GM12873 (cell line): ENCODE measurements around the gene VCL.

ENCODE experiments used
- CTCF ChIP-seq: IDR thresholded peaks from 2 replicates; pipeline ENCODE4 v1.5.1; 2012; ENCODE audit warnings: low read depth, mild to moderate bottlenecking, moderate library complexity, low read length, control low read depth; ENCODE audit not compliant: insufficient read depth; ENCODE audit errors: missing control alignments

Gene VCL

GRCh38 chr10:73991203-73991883 is 6.6 kb upstream of the VCL start:
- no peak for TF ChIP-seq CTCF

- no peak for TF ChIP-seq CTCF
These were observed 6.1 kb upstream of the VCL start for GRCh38 chr10:73991884-73992245.

GRCh38 chr10:73992899-73993788 is 4.8 kb upstream of the VCL start:
- no peak for TF ChIP-seq CTCF

- no peak for TF ChIP-seq CTCF
These were observed 2.9 kb upstream of the VCL start for GRCh38 chr10:73995035-73995358.

- TF ChIP-seq CTCF, result no peak
These were observed 492 bp upstream of the VCL start for GRCh38 chr10:73997461-73997786.

GRCh38 chr10:73998623-73998928 is 660 bp downstream of the VCL start:
- TF ChIP-seq CTCF, result no peak

GRCh38 chr10:73998929-73999691 is 1.2 kb downstream of the VCL start:
- TF ChIP-seq CTCF, result no peak
